ENCODE measurements around the gene METRNL.
A peak's percentile ranks its signal among the peaks of the same experiment; 100 is the strongest.

Gene METRNL

GRCh38 chr17:83071966-83072562 is 7.3 kb upstream of the METRNL start:
- H3K27me3 ChIP-seq (replicated peaks in 2 of 5; ENCODE audit: control insufficient read depth in 4 of 5, insufficient read depth in 5 of 5, low read length in 4 of 5) = no peaks in the 10 kb centered on the region
- POLR2A ChIA-PET = interaction anchor here (0.7 to 1.6 kb wide), 2 partner anchors 8 to 205 kb away, joined by 3 read pairs; partner anchors contain the start of gene METRNL
- H3K4me3 ChIP-seq (ENCODE audit: control insufficient read depth in 1 of 7, extremely low read depth in 1 of 7, insufficient read depth in 4 of 7, low read depth in 2 of 7, low read length in 6 of 7) = peak overlapping the region in 1 of 7 experiments; percentile 10
- DNase-seq = peak; percentile 59 to 81 (median 75)
- 14% methylated on average over 7 of the region's 10 CpGs for WGBS (ENCODE audit: insufficient coverage)
- peaks cover 0 to 49% (median 45%) of the 10 kb centered on the region in 4 experiments for H3K4me1 ChIP-seq (ENCODE audit: control extremely low read depth in 1 of 4, control insufficient read depth in 4 of 4, insufficient read depth in 4 of 4, low read length in 3 of 4)
- H3K36me3 ChIP-seq (ENCODE audit: control insufficient read depth in 4 of 4, insufficient read depth in 4 of 4, low read length in 3 of 4) = no peaks in the 10 kb centered on the region
- CTCF ChIA-PET = interaction anchor here (1.6 to 1.8 kb wide), 2 partner anchors 14 to 106 kb away, joined by 4 read pairs; no protein-coding TSS in a partner anchor
- H3K9me3 ChIP-seq (ENCODE audit: control extremely low read depth in 1 of 5, control insufficient read depth in 4 of 5, insufficient read depth in 2 of 5, low read depth in 1 of 5, low read length in 4 of 5) = no peaks in the 10 kb centered on the region
- no peak overlapping the region for H3K27ac ChIP-seq (ENCODE audit: insufficient read depth in 1 of 2, low read depth in 1 of 2, low read length in 2 of 2, poor library complexity in 1 of 2, severe bottlenecking in 2 of 2)

DNA sequence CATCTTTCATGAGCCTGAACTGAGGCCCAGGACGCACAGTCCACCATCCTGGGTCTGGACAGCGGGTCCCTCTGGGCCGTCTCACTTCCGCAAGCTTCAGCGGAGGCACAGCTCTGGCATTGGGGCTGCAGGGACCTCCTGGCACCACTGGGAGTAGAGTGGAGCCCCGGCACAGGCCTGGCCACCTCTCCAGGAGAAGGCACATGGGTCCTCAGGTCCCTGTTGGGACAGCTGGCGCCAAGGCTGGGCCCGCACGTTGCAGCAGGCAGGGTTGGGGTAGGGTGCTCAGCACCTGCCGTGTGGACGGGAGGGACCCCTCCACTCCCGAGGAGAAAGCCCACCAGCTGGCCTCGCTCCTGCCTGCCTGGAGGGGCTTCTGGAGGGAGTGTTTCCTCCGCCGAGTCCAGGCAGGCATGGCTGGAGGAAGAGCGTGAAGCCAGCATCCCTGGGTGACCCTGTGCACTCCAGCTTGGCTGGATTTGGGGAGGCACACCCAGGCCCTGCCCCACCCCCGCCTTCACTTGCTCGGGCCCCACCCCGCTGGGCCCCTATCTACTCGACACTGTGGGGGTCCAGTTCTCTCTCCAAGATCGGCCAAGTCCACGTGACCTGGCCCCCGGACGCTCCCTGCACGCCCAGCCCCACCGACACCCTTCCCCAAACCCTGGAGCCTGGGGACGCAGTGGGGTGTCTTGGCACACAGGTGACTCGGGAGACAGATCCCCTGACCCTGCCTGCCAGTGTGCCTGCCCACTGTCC is 6.6 kb upstream of the METRNL start:
- peaks cover 0 to 7% (median 4%) of the 10 kb centered on the region in 5 experiments for H3K27me3 ChIP-seq (replicated peaks in 2 of 5; ENCODE audit: control insufficient read depth in 4 of 5, insufficient read depth in 5 of 5, low read length in 4 of 5)
- H3K27ac ChIP-seq (ENCODE audit: insufficient read depth in 1 of 2, low read depth in 1 of 2, low read length in 2 of 2, poor library complexity in 1 of 2, severe bottlenecking in 2 of 2) = no peak overlapping the region
- ChIA-PET POLR2A (no interaction called here), CTCF (interaction anchor here (1.2 to 1.8 kb wide), 3 partner anchors 15 to 128 kb away, joined by 3 to 4 read pairs (median 4); no protein-coding TSS in a partner anchor)
- H3K36me3 ChIP-seq (ENCODE audit: control insufficient read depth in 4 of 4, insufficient read depth in 4 of 4, low read length in 3 of 4) = no peaks in the 10 kb centered on the region
- 98% methylated on average over 17 of the region's 28 CpGs for WGBS (ENCODE audit: insufficient coverage)
- no peak overlapping the region for H3K4me3 ChIP-seq (ENCODE audit: control insufficient read depth in 1 of 7, extremely low read depth in 1 of 7, insufficient read depth in 4 of 7, low read depth in 2 of 7, low read length in 6 of 7)
- H3K4me1 ChIP-seq (ENCODE audit: control extremely low read depth in 1 of 4, control insufficient read depth in 4 of 4, insufficient read depth in 4 of 4, low read length in 3 of 4) = peaks cover 0 to 46% (median 43%) of the 10 kb centered on the region in 4 experiments
- DNase-seq = no peak
- no peaks in the 10 kb centered on the region for H3K9me3 ChIP-seq (ENCODE audit: control extremely low read depth in 1 of 5, control insufficient read depth in 4 of 5, insufficient read depth in 2 of 5, low read depth in 1 of 5, low read length in 4 of 5)

GRCh38 chr17:83073389-83074063 is 5.9 kb upstream of the METRNL start:
- no peak overlapping the region for H3K27ac ChIP-seq (ENCODE audit: insufficient read depth in 1 of 2, low read depth in 1 of 2, low read length in 2 of 2, poor library complexity in 1 of 2, severe bottlenecking in 2 of 2)
- POLR2A ChIA-PET = no interaction called here

DNA sequence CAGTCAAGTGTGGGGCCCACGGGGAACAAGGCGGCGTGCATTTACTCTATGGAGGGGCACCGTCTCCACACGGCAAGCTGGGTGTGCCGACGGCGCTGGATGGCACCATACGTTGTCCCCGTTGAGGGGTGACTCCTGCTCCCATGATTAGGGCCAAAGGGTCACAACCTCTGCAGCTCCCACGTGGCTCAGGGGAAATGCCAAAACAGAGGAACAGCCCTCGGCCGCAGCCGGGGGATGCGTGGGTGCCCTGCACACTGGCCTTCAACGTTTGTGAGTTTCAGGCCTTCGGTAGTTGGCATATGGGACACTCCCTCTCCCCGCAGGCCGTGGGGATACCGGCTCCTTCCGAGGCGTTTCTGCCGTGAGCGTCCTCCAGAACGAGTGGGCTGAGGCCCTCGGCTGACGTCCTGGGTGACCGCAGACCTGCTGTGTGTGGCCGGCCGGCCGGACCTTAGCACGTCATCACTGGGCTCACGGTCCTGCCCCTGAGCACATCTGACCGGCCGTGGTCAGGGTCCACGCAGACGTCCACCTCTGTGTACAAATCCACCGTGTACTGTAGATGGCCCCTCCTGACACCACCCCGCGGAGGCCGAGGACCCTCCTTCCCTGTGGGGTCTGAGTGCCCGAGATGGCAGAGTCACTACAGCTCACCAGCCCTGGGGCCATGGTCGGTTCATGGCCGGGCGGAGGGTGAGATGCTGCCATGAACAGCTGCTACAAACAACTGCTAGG is 4.8 kb upstream of the METRNL start:
- Histone ChIP-seq H3K27me3 (replicated peaks in 2 of 5; ENCODE audit: control insufficient read depth in 4 of 5, insufficient read depth in 5 of 5, low read length in 4 of 5) (peaks cover 0 to 20% (median 7%) of the 10 kb centered on the region in 5 experiments), H3K4me3 (ENCODE audit: control insufficient read depth in 1 of 7, extremely low read depth in 1 of 7, insufficient read depth in 4 of 7, low read depth in 2 of 7, low read length in 6 of 7) (no peak overlapping the region), H3K27ac (ENCODE audit: insufficient read depth in 1 of 2, low read depth in 1 of 2, low read length in 2 of 2, poor library complexity in 1 of 2, severe bottlenecking in 2 of 2) (no peak overlapping the region), H3K36me3 (ENCODE audit: control insufficient read depth in 4 of 4, insufficient read depth in 4 of 4, low read length in 3 of 4) (no peaks in the 10 kb centered on the region), H3K4me1 (ENCODE audit: control extremely low read depth in 1 of 4, control insufficient read depth in 4 of 4, insufficient read depth in 4 of 4, low read length in 3 of 4) (peaks cover 0 to 44% (median 42%) of the 10 kb centered on the region in 4 experiments), H3K9me3 (ENCODE audit: control extremely low read depth in 1 of 5, control insufficient read depth in 4 of 5, insufficient read depth in 2 of 5, low read depth in 1 of 5, low read length in 4 of 5) (no peaks in the 10 kb centered on the region)
- ChIA-PET CTCF (no interaction called here), POLR2A (no interaction called here)
- WGBS (ENCODE audit: insufficient coverage) = 98% methylated on average over 45 of the region's 45 CpGs
- no peak for DNase-seq

More at GRCh38 chr17:83073389-83074063, 5.9 kb upstream of the METRNL start:
- no peaks in the 10 kb centered on the region for H3K9me3 ChIP-seq (ENCODE audit: control extremely low read depth in 1 of 5, control insufficient read depth in 4 of 5, insufficient read depth in 2 of 5, low read depth in 1 of 5, low read length in 4 of 5)
- CTCF ChIA-PET = interaction anchor here (1.2 kb wide), 1 partner anchor 127 kb away, joined by 3 read pairs; no protein-coding TSS in a partner anchor
- H3K36me3 ChIP-seq (ENCODE audit: control insufficient read depth in 4 of 4, insufficient read depth in 4 of 4, low read length in 3 of 4) = no peaks in the 10 kb centered on the region
- DNase-seq = no peak
- H3K4me3 ChIP-seq (ENCODE audit: control insufficient read depth in 1 of 7, extremely low read depth in 1 of 7, insufficient read depth in 4 of 7, low read depth in 2 of 7, low read length in 6 of 7) = no peak overlapping the region
- 86% methylated on average over 22 of the region's 32 CpGs for WGBS (ENCODE audit: insufficient coverage)
- H3K4me1 ChIP-seq (ENCODE audit: control extremely low read depth in 1 of 4, control insufficient read depth in 4 of 4, insufficient read depth in 4 of 4, low read length in 3 of 4) = peaks cover 0 to 49% (median 46%) of the 10 kb centered on the region in 4 experiments
- peaks cover 0 to 14% (median 7%) of the 10 kb centered on the region in 5 experiments for H3K27me3 ChIP-seq (replicated peaks in 2 of 5; ENCODE audit: control insufficient read depth in 4 of 5, insufficient read depth in 5 of 5, low read length in 4 of 5)

DNA sequence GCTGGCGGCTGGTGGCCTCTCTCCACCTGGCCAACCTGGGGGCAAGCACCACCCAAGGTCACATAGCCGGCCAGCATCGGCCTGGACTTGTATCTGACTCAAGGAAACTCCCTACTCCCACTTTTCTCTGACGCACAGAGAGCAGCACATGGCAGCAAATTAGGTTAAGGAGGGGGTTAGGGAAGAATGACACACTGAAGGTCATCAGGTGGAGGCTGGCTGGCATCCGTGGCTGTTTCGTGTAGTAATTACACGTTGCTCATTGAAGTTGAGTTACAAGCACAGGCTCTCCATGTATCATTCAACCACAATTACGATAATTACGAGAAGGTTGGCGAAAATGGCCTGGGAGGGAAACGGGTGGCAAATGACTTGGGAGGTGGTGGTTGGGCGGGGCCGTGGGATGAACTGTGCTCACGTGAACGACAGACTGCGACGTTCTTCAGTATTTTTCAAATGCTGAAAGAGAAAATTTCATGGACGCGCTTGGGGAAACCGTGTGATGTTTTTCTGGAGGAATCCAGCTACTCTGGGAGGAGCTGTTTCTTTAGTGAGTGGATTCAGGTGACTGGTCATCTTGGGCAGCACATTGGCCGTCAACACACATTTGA is 4.0 kb upstream of the METRNL start:
- Histone ChIP-seq H3K9me3 (ENCODE audit: control extremely low read depth in 1 of 5, control insufficient read depth in 4 of 5, insufficient read depth in 2 of 5, low read depth in 1 of 5, low read length in 4 of 5) (no peaks in the 10 kb centered on the region), H3K4me3 (ENCODE audit: control insufficient read depth in 1 of 7, extremely low read depth in 1 of 7, insufficient read depth in 4 of 7, low read depth in 2 of 7, low read length in 6 of 7) (no peak overlapping the region), H3K36me3 (ENCODE audit: control insufficient read depth in 4 of 4, insufficient read depth in 4 of 4, low read length in 3 of 4) (no peaks in the 10 kb centered on the region), H3K27ac (ENCODE audit: insufficient read depth in 1 of 2, low read depth in 1 of 2, low read length in 2 of 2, poor library complexity in 1 of 2, severe bottlenecking in 2 of 2) (no peak overlapping the region), H3K27me3 (replicated peaks in 2 of 5; ENCODE audit: control insufficient read depth in 4 of 5, insufficient read depth in 5 of 5, low read length in 4 of 5) (peaks cover 0 to 20% (median 7%) of the 10 kb centered on the region in 5 experiments), H3K4me1 (ENCODE audit: control extremely low read depth in 1 of 4, control insufficient read depth in 4 of 4, insufficient read depth in 4 of 4, low read length in 3 of 4) (peaks cover 0 to 37% (median 37%) of the 10 kb centered on the region in 4 experiments)
- 96% methylated on average over 19 of the region's 21 CpGs for WGBS (ENCODE audit: insufficient coverage)
- DNase-seq = no peak
- CTCF ChIA-PET = interaction anchor here (1.2 kb wide), 1 partner anchor 89 kb away, joined by 3 read pairs; no protein-coding TSS in a partner anchor
- POLR2A ChIA-PET = interaction anchor here (0.6 kb wide), 1 partner anchor 446 kb away, joined by 3 read pairs; no protein-coding TSS in a partner anchor

- no peaks in the 10 kb centered on the region for H3K36me3 ChIP-seq (ENCODE audit: control insufficient read depth in 4 of 4, insufficient read depth in 4 of 4, low read length in 3 of 4)
- no peak overlapping the region for H3K27ac ChIP-seq (ENCODE audit: insufficient read depth in 1 of 2, low read depth in 1 of 2, low read length in 2 of 2, poor library complexity in 1 of 2, severe bottlenecking in 2 of 2)
- H3K27me3 ChIP-seq (replicated peaks in 2 of 5; ENCODE audit: control insufficient read depth in 4 of 5, insufficient read depth in 5 of 5, low read length in 4 of 5) = peaks cover 0 to 25% (median 7%) of the 10 kb centered on the region in 5 experiments
- peaks cover 0 to 33% (median 32%) of the 10 kb centered on the region in 4 experiments for H3K4me1 ChIP-seq (ENCODE audit: control extremely low read depth in 1 of 4, control insufficient read depth in 4 of 4, insufficient read depth in 4 of 4, low read length in 3 of 4)
- H3K9me3 ChIP-seq (ENCODE audit: control extremely low read depth in 1 of 5, control insufficient read depth in 4 of 5, insufficient read depth in 2 of 5, low read depth in 1 of 5, low read length in 4 of 5) = no peaks in the 10 kb centered on the region
- DNase-seq = no peak
- ChIA-PET POLR2A (no interaction called here), CTCF (interaction anchor here (1.0 kb wide), 1 partner anchor 124 kb away, joined by 3 read pairs; no protein-coding TSS in a partner anchor)
- WGBS (ENCODE audit: insufficient coverage) = 67% methylated on average over 3 of the region's 6 CpGs
- H3K4me3 ChIP-seq (ENCODE audit: control insufficient read depth in 1 of 7, extremely low read depth in 1 of 7, insufficient read depth in 4 of 7, low read depth in 2 of 7, low read length in 6 of 7) = no peak overlapping the region
Observed at GRCh38 chr17:83076938-83077337, 2.5 kb upstream of the METRNL start.

All from common myeloid progenitor, CD34-positive (primary cell).